ENCODE measurements around the gene EFHC1. TPM values are rescaled to one million over a fixed set of nuclear protein-coding genes. Genes with fewer than 3 reads are reported as not detected.
A peak's percentile ranks its signal among the peaks of the same experiment; 100 is the strongest.

EFHC1 gene
- total RNA-seq, 3 donors from 2014 or later: 26.2 to 55.8 (median 36.7) TPM

GRCh38 chr6:52513464-52513863, 93.3 kb downstream of the EFHC1 start:
- Histone ChIP-seq H3K27me3 (no peaks in the 10 kb centered on the region), H3K36me3 (no peaks in the 10 kb centered on the region), H3K27ac (peak overlapping the region; percentile 59 to 95), H3K4me3 (no peak overlapping the region), H3K9me3 (no peaks in the 10 kb centered on the region), H3K4me1 (peaks cover 17 to 18% of the 10 kb centered on the region in 2 donors)
- intact Hi-C loops (cut with DNase I; ENCODE audit: low total_unique reads): no loop called here
- DNase-seq (ENCODE audit: low spot score in 2 of 2): no peak
- no peak for TF ChIP-seq CTCF (IDR thresholded peaks at IDR 0.05)
- TF ChIP-seq POLR2A (IDR thresholded peaks at IDR 0.05): no peak
- TF ChIP-seq POLR2AphosphoS5 (IDR thresholded peaks at IDR 0.05): no peak

- Histone ChIP-seq H3K4me1 (peaks cover 18 to 20% of the 10 kb centered on the region in 2 donors), H3K4me3 (no peak overlapping the region), H3K27ac (peak overlapping the region; percentile 59 to 95), H3K9me3 (no peaks in the 10 kb centered on the region), H3K27me3 (no peaks in the 10 kb centered on the region), H3K36me3 (no peaks in the 10 kb centered on the region)
- intact Hi-C loops (cut with DNase I; ENCODE audit: low total_unique reads): no loop called here
- TF ChIP-seq CTCF (IDR thresholded peaks at IDR 0.05) (no peak), POLR2AphosphoS5 (IDR thresholded peaks at IDR 0.05) (no peak), POLR2A (IDR thresholded peaks at IDR 0.05) (no peak)
- no peak for DNase-seq (ENCODE audit: low spot score in 2 of 2)
Measured at GRCh38 chr6:52513896-52514295, 93.8 kb downstream of the EFHC1 start.

GRCh38 chr6:52514514-52514913, 94.4 kb downstream of the EFHC1 start:
- Histone ChIP-seq H3K4me3 (no peak overlapping the region), H3K27ac (peak overlapping the region; percentile 59 to 95), H3K4me1 (peaks cover 18 to 20% of the 10 kb centered on the region in 2 donors), H3K36me3 (no peaks in the 10 kb centered on the region), H3K27me3 (no peaks in the 10 kb centered on the region), H3K9me3 (no peaks in the 10 kb centered on the region)
- DNase-seq (ENCODE audit: low spot score in 2 of 2): no peak
- intact Hi-C loops (cut with DNase I; ENCODE audit: low total_unique reads): no loop called here
- no peak for TF ChIP-seq POLR2A (IDR thresholded peaks at IDR 0.05)
- peak in 2 of 3 donors; percentile 73 to 95 for TF ChIP-seq POLR2AphosphoS5 (IDR thresholded peaks at IDR 0.05)

GRCh38 chr6:52515219-52515960, 95.2 kb downstream of the EFHC1 start:
- Histone ChIP-seq H3K4me3 (no peak overlapping the region), H3K9me3 (no peaks in the 10 kb centered on the region), H3K4me1 (peaks cover 18 to 20% of the 10 kb centered on the region in 2 donors), H3K27ac (peak overlapping the region; percentile 59 to 95), H3K27me3 (no peaks in the 10 kb centered on the region), H3K36me3 (no peaks in the 10 kb centered on the region)
- intact Hi-C loops (cut with DNase I; ENCODE audit: low total_unique reads): no loop called here
- no peak for DNase-seq (ENCODE audit: low spot score in 2 of 2)
- TF ChIP-seq POLR2AphosphoS5 (IDR thresholded peaks at IDR 0.05) (no peak), POLR2A (IDR thresholded peaks at IDR 0.05) (no peak), CTCF (IDR thresholded peaks at IDR 0.05) (no peak)

- intact Hi-C loops (cut with DNase I; ENCODE audit: low total_unique reads): no loop called here
- H3K4me3 ChIP-seq: no peak overlapping the region
- H3K4me1 ChIP-seq: peaks cover 18 to 20% of the 10 kb centered on the region in 2 donors
- DNase-seq (ENCODE audit: low spot score in 2 of 2): no peak
- no peaks in the 10 kb centered on the region for H3K36me3 ChIP-seq
- no peaks in the 10 kb centered on the region for H3K9me3 ChIP-seq
- no peaks in the 10 kb centered on the region for H3K27me3 ChIP-seq
- TF ChIP-seq CTCF (IDR thresholded peaks at IDR 0.05) (no peak), POLR2AphosphoS5 (IDR thresholded peaks at IDR 0.05) (no peak), POLR2A (IDR thresholded peaks at IDR 0.05) (no peak)
- H3K27ac ChIP-seq: peak overlapping the region in 1 of 2 donors; percentile 97
Measured at GRCh38 chr6:52516269-52516668, 96.1 kb downstream of the EFHC1 start.

All from breast epithelium (tissue), 4 donors.